ENCODE results near the gene GPR107.

DNA sequence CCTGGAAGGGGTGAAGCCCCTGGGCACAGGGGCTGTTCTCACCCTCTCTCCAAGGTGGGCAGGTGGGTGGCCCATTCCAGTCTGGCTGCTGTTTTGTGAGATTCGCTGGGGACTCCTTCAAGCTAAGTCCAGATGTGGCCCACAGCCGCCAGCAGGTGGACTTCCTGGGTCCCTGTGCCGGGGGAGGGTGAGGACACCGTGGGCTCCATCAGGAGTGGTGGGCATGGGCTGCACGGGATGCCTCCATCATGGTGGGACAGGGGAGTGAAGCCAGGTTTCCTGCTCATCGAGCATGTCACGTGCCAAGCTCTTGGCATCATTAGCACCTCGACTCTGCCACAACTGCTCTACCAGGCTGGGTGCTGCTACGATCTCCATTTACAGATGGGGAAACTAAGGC lies 120.3 kb downstream of the GPR107 start:
- TF ChIP-seq, protein P1, sequence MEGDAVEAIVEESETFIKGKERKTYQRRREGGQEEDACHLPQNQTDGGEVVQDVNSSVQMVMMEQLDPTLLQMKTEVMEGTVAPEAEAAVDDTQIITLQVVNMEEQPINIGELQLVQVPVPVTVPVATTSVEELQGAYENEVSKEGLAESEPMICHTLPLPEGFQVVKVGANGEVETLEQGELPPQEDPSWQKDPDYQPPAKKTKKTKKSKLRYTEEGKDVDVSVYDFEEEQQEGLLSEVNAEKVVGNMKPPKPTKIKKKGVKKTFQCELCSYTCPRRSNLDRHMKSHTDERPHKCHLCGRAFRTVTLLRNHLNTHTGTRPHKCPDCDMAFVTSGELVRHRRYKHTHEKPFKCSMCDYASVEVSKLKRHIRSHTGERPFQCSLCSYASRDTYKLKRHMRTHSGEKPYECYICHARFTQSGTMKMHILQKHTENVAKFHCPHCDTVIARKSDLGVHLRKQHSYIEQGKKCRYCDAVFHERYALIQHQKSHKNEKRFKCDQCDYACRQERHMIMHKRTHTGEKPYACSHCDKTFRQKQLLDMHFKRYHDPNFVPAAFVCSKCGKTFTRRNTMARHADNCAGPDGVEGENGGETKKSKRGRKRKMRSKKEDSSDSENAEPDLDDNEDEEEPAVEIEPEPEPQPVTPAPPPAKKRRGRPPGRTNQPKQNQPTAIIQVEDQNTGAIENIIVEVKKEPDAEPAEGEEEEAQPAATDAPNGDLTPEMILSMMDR (IDR thresholded peaks at IDR 0.05), result no peak
- no peak for TF ChIP-seq POLR2A (IDR thresholded peaks at IDR 0.05; ENCODE audit: low read depth)
- peak in 1 of 2 donors; percentile 4 for TF ChIP-seq POLR2AphosphoS5 (IDR thresholded peaks at IDR 0.05)
- TF ChIP-seq EP300 (IDR thresholded peaks at IDR 0.05), result no peak

Data from esophagus muscularis mucosa (tissue), 4 donors.